Subcutaneous adipose tissue (tissue), 4 donors: ENCODE results near the gene THOC1. TPM values are rescaled to one million over a fixed set of nuclear protein-coding genes. Genes with fewer than 3 reads are reported as not detected.

Source experiments
- CTCF ChIP-seq: fragments of 450-650 bp; IDR thresholded peaks from one replicate; pipeline ENCODE4 v1.5.1; 2016; ENCODE audit warnings: low read depth, mild to moderate bottlenecking, control low read depth, antibody characterized with exemption, moderate library complexity
- total RNA-seq, 4 donors: library from RNA; depleted of rRNA; stranded (reverse); fragments of >200 nt; gene quantifications; one replicate each; pipeline ENCODE4 v1.1.0, GENCODE V29; 2016

THOC1 gene
- 10 to 100 TPM; 50.3 to 69.7 (median 63.4) TPM for total RNA-seq

GRCh38 chr18:267688-268552, at the start of gene THOC1:
THOC1 (minus strand) TSS chr18:268047; CDS start chr18:268019, 28 bp downstream.
- no peak for TF ChIP-seq CTCF

GRCh38 chr18:317618-318017, 49.8 kb upstream of the THOC1 start:
- TF ChIP-seq CTCF, result no peak

GRCh38 chr18:316393-316792, 48.5 kb upstream of the THOC1 start:
- no peak for TF ChIP-seq CTCF

DNA sequence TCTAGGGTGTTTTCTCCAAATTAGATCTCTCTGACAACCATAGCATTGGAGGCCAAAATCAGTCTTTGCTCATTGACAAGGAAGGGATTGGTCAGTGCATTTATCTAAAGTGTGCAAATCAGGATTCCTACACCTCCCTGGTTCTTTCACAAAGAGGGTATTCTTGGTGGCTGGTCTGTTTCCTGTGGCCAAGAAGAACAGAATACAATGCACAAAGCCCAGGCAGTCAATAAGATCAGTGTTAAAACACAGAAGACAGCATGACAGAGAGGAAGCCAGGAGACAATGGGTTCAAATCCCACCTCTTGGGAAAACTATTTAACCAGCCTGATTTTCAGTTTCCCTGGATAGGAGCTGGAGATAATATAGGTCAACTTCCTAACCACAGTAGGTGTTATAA, 46.1 kb upstream of the THOC1 start:
- no peak for TF ChIP-seq CTCF

GRCh38 chr18:312415-312814, 44.6 kb upstream of the THOC1 start:
- TF ChIP-seq CTCF, result no peak

DNA sequence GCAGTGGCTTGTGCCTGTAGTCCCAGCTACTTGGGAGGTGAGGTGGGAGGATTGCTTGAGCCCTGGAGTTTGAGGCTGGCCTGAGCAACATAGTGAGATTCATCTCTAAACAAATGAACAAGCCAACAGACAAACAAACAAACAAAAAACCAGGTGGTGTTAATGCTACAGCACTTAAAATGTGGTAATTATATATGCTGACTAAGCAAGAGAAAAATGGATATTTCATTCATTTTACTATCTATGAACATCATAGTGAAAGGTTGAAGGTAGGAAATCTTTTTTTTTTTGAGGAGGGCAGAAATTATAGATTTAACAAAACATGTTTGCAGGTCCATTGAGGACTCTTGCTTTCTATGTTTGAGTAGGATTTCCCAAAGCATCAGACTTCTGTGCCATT, 42.2 kb upstream of the THOC1 start:
- no peak for TF ChIP-seq CTCF

DNA sequence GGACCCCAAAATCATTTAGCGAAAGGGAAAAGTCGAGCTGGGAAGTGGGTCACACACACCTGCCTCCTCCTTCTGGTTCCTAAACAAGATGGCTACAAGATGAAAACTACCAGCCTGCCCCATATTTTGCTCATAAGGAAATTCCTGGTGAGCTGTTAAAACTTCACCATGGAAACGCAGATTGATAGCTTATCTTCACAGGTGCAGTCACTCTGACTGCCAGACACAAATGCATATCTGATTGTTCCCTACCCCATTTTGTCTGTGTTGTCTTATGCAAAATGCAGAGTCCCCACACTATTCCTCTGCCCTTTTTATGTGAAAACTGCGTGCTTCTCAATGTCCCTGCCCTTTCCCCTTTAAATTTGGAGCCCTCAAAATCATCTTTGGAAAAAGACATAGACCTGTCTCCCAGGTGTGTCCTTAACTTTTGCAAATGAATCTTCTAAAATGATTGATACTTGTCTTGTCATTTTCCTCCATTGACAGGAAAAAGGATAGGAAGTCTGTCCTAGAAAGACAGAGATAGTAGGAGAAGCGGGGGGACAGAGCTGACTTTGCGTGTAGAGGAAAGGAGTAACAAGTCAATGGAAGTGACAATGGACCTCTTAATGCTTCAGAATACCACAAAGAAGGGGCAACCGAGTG, 38.9 kb upstream of the THOC1 start:
- no peak for TF ChIP-seq CTCF
